ENCODE data around the gene CIB4.

CIB4 gene

DNA sequence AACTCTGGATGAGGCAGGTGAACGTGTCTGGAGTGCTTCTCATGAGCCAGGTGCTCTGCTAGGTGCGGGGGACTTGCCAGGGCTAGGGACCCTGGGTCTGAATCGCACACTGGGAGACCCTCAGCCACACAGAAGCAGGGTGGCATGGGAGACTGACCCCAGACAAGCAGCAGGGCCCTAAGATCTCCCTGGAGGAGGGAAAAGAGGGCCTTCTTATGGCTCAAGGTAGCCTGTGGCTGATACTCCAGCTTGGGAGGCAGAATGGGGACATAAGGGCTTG, 12.8 kb upstream of the CIB4 start:
- TF ChIP-seq CREB1 (IDR thresholded peaks at IDR 0.05; ENCODE audit: low read depth) = no peak
- TF ChIP-seq, protein P1, sequence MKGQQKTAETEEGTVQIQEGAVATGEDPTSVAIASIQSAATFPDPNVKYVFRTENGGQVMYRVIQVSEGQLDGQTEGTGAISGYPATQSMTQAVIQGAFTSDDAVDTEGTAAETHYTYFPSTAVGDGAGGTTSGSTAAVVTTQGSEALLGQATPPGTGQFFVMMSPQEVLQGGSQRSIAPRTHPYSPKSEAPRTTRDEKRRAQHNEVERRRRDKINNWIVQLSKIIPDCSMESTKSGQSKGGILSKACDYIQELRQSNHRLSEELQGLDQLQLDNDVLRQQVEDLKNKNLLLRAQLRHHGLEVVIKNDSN (IDR thresholded peaks at IDR 0.05) = no peak

- no peak for TF ChIP-seq EP300 (IDR thresholded peaks at IDR 0.05; ENCODE audit: borderline replicate concordance)
- TF ChIP-seq TAF1 (IDR thresholded peaks at IDR 0.05; ENCODE audit: low read depth) = no peak
- TF ChIP-seq, protein P1 (IDR thresholded peaks at IDR 0.05) = no peak
Observed at GRCh38 chr2:26653207-26654060, 12.3 kb upstream of the CIB4 start.

DNA sequence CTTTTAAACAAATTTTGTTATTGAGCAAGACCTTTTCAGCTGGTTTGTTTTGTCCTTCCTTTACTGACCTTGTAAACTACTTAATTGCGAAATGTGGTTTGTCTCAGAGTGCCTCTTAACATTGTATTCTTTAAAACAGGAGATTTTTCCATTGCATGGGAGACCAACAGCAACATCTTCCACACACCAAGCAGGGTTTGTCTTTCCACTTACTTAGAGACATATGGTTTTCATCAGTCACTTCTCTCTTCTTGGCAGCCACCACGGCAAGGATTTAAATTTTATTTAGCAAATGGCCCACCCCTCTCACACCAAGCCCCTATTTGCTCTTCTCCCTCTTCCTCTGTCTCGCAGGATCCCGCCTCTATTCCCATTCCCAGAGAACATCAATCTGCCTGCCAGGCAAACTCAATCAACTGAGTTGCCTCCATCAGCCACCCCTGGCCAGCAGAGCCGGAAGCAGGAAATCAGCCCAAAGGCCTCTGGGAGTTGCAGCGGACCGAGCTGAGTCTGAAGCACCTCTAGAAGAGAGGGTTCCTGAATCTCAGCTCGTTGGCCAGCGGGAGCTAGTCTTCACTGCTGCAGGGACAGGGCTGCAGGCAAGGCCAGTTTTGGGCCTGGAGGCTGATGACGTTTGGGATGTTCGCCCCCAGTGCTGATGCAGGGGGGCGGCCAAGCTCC, 11.3 kb upstream of the CIB4 start:
- no peak for TF ChIP-seq FOXM1 (IDR thresholded peaks at IDR 0.05; ENCODE audit: borderline replicate concordance, low read depth)
- no peak for TF ChIP-seq YY1 (IDR thresholded peaks at IDR 0.05; ENCODE audit: low read depth)
- no peak for TF ChIP-seq CEBPB (IDR thresholded peaks at IDR 0.05)
- TF ChIP-seq TEAD4 (IDR thresholded peaks at IDR 0.05) = no peak
- TF ChIP-seq NFIC (IDR thresholded peaks at IDR 0.05) = no peak
- no peak for TF ChIP-seq CREB1 (IDR thresholded peaks at IDR 0.05; ENCODE audit: low read depth)

GRCh38 chr2:26651799-26652198, 10.6 kb upstream of the CIB4 start:
- no peak for TF ChIP-seq ZBTB7A (IDR thresholded peaks at IDR 0.05; ENCODE audit: low read depth)

- TF ChIP-seq, protein P1 (IDR thresholded peaks at IDR 0.05) = no peak
- no peak for TF ChIP-seq TEAD4 (IDR thresholded peaks at IDR 0.05)
Observed at GRCh38 chr2:26651470-26651771, 10.3 kb upstream of the CIB4 start.

DNA sequence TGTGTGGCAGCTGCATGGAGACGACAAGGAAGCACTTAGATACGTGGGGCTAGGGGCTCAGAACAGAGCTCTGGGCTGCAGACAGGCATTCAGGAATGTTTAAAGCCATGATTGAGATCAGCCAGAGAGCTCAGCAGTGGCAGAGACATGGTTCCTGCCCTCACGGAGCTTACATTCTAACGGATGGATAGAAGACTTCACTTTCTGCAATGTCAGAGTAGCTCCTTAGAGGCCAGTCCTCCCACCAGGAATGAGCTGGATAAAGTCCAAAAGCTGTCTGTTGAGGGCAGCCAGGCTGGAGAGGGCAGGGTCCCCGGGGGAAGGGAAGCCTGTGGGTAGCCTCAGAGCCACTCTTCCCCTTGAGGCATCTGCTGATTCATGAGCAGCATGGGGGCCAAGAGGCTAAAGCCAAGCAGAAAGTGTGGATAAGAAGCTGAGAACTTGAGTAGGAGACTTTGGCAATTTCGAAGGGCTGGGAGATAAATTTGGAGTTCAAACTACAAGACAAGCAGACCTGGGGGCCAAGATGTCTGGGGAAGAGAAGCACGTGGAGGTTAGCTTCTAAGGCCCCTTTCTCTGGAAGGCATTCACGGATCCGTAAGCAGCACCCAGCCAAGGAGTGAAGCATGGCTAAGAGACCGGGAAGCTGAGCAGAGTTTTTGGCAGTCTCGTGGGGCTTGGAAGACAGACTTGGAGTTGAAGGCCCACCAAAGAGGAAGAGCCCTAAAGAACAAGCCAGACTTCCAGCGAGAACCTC, 9.7 kb upstream of the CIB4 start:
- TF ChIP-seq, protein P1 (IDR thresholded peaks at IDR 0.05) = no peak
- TF ChIP-seq TAF1 (IDR thresholded peaks at IDR 0.05; ENCODE audit: low read depth) (no peak), NFIC (IDR thresholded peaks at IDR 0.05) (no peak), CREB1 (IDR thresholded peaks at IDR 0.05; ENCODE audit: low read depth) (no peak), EGR1 (IDR thresholded peaks at IDR 0.05) (no peak), TEAD4 (IDR thresholded peaks at IDR 0.05) (no peak), EP300 (IDR thresholded peaks at IDR 0.05; ENCODE audit: borderline replicate concordance) (no peak), RAD21 (IDR thresholded peaks at IDR 0.05; ENCODE audit: low read depth) (no peak), YY1 (IDR thresholded peaks at IDR 0.05; ENCODE audit: low read depth) (no peak), TCF12 (IDR thresholded peaks at IDR 0.05; ENCODE audit: low read depth) (no peak), ZBTB7A (IDR thresholded peaks at IDR 0.05; ENCODE audit: low read depth) (no peak), FOXM1 (IDR thresholded peaks at IDR 0.05; ENCODE audit: borderline replicate concordance, low read depth) (no peak), CEBPB (IDR thresholded peaks at IDR 0.05) (no peak)
- TF ChIP-seq, protein P2, sequence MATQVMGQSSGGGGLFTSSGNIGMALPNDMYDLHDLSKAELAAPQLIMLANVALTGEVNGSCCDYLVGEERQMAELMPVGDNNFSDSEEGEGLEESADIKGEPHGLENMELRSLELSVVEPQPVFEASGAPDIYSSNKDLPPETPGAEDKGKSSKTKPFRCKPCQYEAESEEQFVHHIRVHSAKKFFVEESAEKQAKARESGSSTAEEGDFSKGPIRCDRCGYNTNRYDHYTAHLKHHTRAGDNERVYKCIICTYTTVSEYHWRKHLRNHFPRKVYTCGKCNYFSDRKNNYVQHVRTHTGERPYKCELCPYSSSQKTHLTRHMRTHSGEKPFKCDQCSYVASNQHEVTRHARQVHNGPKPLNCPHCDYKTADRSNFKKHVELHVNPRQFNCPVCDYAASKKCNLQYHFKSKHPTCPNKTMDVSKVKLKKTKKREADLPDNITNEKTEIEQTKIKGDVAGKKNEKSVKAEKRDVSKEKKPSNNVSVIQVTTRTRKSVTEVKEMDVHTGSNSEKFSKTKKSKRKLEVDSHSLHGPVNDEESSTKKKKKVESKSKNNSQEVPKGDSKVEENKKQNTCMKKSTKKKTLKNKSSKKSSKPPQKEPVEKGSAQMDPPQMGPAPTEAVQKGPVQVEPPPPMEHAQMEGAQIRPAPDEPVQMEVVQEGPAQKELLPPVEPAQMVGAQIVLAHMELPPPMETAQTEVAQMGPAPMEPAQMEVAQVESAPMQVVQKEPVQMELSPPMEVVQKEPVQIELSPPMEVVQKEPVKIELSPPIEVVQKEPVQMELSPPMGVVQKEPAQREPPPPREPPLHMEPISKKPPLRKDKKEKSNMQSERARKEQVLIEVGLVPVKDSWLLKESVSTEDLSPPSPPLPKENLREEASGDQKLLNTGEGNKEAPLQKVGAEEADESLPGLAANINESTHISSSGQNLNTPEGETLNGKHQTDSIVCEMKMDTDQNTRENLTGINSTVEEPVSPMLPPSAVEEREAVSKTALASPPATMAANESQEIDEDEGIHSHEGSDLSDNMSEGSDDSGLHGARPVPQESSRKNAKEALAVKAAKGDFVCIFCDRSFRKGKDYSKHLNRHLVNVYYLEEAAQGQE (IDR thresholded peaks at IDR 0.05; ENCODE audit: low read depth) = no peak
- TF ChIP-seq, protein P3, sequence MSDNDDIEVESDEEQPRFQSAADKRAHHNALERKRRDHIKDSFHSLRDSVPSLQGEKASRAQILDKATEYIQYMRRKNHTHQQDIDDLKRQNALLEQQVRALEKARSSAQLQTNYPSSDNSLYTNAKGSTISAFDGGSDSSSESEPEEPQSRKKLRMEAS (IDR thresholded peaks at IDR 0.05) = no peak

GRCh38 chr2:26649992-26650712, 9.0 kb upstream of the CIB4 start:
- TF ChIP-seq CEBPB (IDR thresholded peaks at IDR 0.05) (no peak), CREB1 (IDR thresholded peaks at IDR 0.05; ENCODE audit: low read depth) (no peak), YY1 (IDR thresholded peaks at IDR 0.05; ENCODE audit: low read depth) (no peak), EGR1 (IDR thresholded peaks at IDR 0.05) (no peak), TCF12 (IDR thresholded peaks at IDR 0.05; ENCODE audit: low read depth) (no peak)
- TF ChIP-seq, protein P2 (IDR thresholded peaks at IDR 0.05; ENCODE audit: low read depth) = no peak
- TF ChIP-seq, protein P3 (IDR thresholded peaks at IDR 0.05) = no peak
- TF ChIP-seq, protein P1 (IDR thresholded peaks at IDR 0.05) = no peak
